GM18526 (cell line): Measurements from ENCODE around the gene C17orf113.

ENCODE experiments used
- POLR2A ChIP-seq: IDR thresholded peaks from 3 replicates; pipeline ENCODE4 v1.6.1; 2011; ENCODE audit not compliant: insufficient read length; ENCODE audit errors: extremely low read depth

C17orf113 gene

DNA sequence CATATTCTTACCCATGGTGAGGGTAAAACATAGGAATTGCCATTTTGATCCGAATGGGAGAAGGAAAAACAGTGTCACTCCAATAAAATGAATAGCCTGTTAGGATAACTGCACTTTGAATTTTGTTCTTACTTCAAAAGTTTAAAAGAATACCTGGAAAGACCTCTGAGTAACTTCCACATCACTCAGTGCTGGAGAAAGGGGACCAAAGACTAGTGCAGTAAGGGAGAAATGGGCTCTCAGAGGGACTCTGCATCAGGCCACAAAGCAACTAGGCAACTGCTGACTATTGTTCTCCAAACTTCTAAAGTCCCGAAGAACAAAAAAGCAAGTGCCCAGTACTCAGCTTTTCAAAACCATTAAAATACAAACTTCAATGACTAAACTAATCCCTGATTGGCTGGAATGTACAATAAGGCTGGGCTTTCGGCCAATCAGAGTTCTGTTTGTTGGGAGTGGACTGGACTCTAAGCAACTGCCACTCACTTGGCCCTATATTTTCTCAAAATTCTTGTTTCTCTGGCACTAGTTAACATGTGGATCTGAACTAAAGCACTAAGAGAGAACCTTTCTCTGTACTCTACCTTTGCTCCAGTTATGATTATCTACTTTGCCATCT, 39.4 kb downstream of the C17orf113 start:
- no peak for TF ChIP-seq POLR2A

DNA sequence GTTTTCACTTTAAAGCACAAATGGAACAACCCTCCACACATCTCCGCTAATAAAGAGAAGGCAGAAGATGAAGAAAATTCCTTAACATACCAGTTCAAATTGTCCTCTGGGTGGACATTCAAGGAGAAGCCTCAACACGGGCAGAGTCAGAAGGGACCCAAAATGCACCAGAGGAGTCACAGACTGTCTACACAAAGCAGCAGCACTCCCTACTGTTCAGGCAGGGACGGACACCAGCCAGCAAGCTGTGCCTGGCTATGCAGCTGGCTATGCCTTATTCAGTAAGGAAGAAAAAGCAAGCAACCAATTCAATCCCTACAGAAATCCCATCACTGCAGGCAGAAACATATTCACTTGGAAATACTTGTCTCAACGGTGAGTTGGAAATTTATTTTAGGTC, 41.2 kb downstream of the C17orf113 start:
- TF ChIP-seq POLR2A = no peak

DNA sequence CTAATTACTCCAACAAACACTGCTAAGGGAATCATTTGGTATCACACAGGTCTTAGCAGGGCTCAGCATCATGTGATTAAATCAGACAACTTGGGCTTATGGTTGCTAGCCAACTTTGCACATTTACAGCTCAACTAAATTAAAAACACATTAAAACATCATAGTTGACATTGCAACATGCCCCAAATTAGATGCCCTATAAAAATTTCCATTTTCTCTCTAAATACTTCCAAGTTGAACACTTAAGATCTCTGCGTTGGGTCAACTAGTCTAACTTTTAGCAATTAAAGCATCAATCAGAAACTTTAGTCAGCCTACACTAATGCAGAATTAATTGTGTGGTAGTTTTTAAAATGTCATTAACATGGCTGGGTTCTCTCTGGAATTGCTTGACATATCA, 45.2 kb downstream of the C17orf113 start:
- TF ChIP-seq POLR2A = no peak

DNA sequence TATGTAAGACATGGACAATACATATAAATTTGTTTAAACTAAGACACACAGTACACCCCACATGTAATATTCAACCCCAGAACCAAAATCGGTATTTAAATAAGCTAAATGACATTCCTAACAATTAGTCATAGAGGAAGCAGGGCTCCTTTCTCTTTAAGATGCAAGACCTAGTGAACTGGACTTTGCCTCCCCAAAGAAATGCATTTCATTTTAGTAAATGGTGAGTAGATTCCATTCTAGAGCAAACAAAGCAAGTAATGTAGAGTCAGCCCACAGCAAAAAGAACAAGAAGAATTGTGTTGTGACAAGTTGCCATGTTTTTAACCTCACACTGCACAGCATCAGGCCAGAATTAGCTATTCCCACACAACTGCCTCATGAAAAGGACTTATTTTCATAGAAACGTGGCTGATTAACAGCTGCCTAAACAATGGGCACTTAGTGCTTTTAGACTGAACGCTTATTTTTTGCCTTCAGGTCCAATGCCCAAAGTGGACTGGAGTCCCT, 47.6 kb downstream of the C17orf113 start:
- no peak for TF ChIP-seq POLR2A

DNA sequence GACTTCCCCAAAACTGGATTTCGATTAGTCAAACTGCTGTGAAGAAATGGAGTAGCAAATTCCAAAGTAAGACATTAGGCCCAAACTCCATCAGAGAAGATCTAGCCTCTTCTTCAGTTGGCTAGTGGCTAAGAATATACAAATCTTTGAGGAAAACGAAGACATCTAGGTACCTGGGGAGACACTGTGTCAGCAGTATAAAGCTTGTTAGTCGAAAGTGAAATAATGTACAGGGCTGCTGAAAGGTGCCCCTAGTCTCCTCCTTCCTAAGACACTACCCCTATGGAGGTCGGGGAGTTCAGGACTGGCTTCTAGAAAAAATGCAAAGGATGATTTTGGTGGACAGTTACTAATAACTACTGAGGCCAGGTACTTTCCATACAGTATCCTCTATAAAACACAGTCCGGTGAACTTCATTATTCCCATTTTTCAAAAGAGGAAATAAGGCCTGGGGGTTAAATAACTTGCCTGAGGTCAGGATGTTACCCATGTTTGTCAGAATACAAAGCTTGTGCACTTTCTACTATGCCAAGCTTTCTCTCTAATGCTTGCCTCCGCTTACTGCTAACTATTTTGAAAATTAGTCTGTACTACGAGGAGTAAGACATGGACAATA, 48.1 kb downstream of the C17orf113 start:
- TF ChIP-seq POLR2A = no peak

DNA sequence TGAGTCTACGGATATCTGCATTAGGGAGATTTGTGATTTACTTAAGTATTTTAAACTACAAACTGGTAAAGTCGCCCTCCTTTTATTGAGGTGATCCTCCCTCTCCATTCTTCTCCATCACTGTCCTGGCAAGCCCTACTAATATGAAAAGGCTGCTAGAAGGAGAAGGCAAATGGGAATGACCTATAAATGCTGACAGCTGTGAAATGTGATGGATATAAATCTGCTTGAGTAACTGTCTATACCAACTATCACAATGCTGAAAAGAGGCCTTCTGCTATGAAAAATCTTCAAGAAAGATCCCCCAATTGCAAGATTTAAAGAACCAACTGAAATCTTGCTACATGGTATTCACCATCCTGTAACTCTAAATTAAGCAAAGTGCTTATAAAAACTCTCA, 48.7 kb downstream of the C17orf113 start:
- no peak for TF ChIP-seq POLR2A

DNA sequence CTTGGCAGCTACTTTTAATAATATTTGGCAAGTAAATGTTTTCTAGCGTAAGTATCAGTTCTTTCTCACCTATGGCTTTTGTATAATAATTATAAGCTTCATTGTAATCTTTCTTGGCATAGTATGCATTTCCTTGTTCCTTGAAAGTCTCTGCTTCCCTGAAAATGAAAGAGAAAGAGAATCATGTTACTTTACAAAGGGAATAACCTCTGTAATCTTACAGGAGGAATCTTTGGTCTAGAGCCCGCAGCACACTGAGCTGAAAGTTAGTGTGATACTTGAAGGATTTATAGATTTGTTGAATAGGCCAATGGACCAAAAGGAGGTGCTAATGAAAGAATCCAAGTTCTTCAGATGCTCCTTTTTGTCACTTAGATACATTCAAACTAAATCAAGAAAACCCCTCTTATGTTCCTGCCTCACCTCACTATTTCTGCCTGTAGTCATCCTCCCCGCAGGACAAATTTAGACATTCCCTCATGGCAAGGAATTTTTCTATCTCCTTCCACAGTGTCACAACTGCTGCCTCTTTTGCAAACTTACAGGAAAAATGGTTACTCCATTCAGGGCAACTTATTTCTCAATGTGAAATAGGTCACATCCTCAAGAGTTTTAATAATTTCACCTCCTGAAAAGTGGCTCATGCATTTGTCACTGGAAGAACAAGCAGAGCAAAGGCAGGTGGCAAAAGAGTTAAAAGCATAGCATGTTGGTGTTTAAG, 49.8 kb downstream of the C17orf113 start:
- TF ChIP-seq POLR2A = no peak

DNA sequence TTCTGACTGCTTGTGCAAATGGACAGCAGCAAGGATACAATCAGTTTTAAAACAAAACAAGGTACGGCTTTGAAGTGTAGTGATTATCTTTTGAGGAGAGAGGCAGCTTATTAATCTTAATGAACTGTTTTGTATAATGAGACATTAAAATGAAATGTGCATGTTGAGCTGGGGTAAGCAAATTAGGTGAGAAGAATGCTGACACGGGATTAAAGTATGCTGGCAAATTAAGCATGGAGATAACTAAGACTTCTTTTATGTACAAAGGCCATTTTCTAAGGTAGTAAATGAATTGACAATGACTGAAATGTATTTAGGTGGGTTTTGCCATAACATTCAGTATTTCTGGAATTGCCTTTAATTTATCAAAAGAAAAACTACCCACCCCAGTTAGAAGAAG, 51.9 kb downstream of the C17orf113 start:
- TF ChIP-seq POLR2A = no peak

DNA sequence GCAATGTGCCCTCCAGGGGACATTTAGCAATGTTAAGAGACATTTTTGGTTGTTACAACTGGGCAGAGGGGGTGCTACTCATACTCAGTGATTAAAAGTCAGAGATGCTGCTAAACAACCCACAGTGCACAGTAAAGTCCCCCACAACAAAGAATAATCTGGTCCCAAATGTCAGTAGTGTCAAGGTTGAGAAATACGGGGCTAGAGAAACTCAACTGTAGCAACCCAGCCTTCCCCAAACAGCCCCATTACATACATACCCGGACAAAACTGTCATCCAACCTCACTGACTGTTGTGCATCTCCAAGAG, 53.6 kb downstream of the C17orf113 start:
- no peak for TF ChIP-seq POLR2A

DNA sequence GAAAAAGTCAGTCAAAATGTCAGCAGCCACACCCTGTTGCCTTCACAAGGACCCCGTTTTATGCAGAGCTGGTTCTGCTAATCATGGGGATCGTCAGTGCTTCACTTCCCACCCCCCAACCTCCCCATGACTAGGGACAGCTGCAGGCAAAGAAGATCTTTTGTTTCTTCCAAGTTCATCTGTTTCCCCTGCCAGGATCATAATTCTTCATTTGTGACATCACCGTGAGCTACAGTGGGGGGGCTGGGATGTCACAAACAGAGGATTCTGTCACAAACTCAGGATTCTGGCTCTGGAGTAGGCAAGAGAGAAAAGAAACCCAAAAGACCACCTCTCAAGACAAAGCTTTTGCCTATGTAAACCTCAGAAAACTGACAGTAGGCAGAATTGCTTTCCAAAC, 57.8 kb downstream of the C17orf113 start:
- TF ChIP-seq POLR2A = no peak

DNA sequence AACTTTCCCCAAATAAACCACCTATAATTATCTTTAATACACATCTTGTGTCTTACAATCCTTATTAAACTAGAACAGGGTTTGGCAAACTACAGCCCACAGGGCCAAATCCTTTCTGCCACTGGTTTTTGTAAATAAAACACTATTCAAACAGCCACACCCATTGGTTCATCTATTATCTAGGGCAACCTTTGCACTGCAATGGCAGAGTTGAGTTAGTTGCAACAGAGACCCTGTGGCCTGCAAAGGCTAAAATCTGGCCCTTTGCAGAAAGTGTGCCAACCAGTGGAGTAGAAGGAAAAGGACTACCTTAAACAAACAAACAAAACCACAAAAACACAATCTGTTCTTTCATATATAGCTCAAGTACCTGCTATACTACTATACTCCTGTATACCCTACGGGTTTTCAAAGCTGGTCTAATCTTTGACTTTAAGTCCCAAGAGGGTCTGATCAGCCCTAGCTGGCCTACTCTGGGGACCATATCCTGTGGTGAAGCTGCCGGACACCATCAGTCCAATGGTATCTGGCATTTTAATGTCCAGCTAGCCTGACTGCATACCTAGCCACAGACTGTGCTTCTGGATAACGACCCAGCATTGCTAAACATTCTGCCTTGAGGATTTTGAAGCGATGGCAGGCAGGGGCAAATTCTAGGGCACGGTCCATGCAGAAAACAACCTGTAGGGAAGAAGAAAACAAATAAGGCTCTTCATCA, 60.5 kb downstream of the C17orf113 start:
- TF ChIP-seq POLR2A = no peak

DNA sequence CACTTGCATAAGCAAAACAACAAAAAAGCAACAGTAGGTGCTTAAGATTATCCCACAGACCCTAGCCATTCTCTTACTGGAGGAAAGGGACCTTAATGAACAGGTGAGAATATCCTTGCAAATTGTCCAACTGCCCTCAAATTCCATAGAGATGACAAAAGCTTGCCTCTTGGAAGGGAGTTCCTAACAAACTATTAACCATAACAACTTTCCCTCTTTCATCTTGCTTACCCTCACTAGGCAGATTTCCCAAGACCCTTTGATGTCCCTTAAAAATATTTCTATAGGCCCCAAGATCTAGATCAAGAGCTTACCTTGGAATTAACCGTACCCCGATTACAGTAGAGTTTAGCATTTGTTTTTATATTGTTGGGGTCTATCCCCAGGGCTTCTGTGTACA, 62.0 kb downstream of the C17orf113 start:
- TF ChIP-seq POLR2A = no peak
